ENCODE data around the gene RFC4. TPM values are rescaled to one million over a fixed set of nuclear protein-coding genes. Genes with fewer than 3 reads are reported as not detected.

Gene RFC4
- 42.9 to 64.4 TPM (median 46.3 TPM) in 5 replicates for total RNA-seq (2022; extraction: Qiagen RNA extraction)

GRCh38 chr3:186806089-186807055, at the start of gene RFC4:
Gene RFC4, minus strand, starts transcription at chr3:186806482. Its CDS starts 1,769 bp downstream, at chr3:186804713.

GRCh38 chr3:186842426-186843038, 36.2 kb upstream of the RFC4 start, which contains the start of gene ADIPOQ:
Gene ADIPOQ, plus strand, starts transcription at chr3:186842710. Its CDS starts 10,349 bp downstream, at chr3:186853059.

GRCh38 chr3:186783058-186783730, 23.1 kb downstream of the RFC4 start, which contains the start of gene EIF4A2:
Gene EIF4A2, plus strand, starts transcription at chr3:186783577. Its CDS starts 34 bp downstream, at chr3:186783611.

Other genes with a start within 250 kb of the RFC4 start
- gene TBCCD1, start 239.1 kb downstream of the RFC4 start, total RNA-seq (2022; extraction: Qiagen RNA extraction): 5.4 to 7.5 TPM (median 6.6 TPM) in 5 replicates
- 50.5 to 55.3 TPM (median 53.2 TPM) in 5 replicates for gene DNAJB11, start 235.8 kb downstream of the RFC4 start, total RNA-seq (2022; extraction: Qiagen RNA extraction)
- gene AHSG, start 193.4 kb downstream of the RFC4 start, total RNA-seq (2022; extraction: Qiagen RNA extraction): 0.08 to 0.11 TPM in 2 of 5 replicates, not detected in the others
- 0.10 to 0.35 TPM (median 0.23 TPM) in 5 replicates for gene FETUB, start 166.1 kb downstream of the RFC4 start, total RNA-seq (2022; extraction: Qiagen RNA extraction)
- not detected in 5 replicates for gene HRG, start 140.5 kb downstream of the RFC4 start, total RNA-seq (2022; extraction: Qiagen RNA extraction)
- gene KNG1, start 89.1 kb downstream of the RFC4 start, total RNA-seq (2022; extraction: Qiagen RNA extraction): not detected in 5 replicates
- gene EIF4A2, start 22.9 kb downstream of the RFC4 start, total RNA-seq (2022; extraction: Qiagen RNA extraction): 130 to 142 TPM (median 134 TPM) in 5 replicates
- not detected in 5 replicates for gene ADIPOQ, start 36.2 kb upstream of the RFC4 start, total RNA-seq (2022; extraction: Qiagen RNA extraction)
- 2.4 to 4.6 TPM (median 3.6 TPM) in 5 replicates for gene ST6GAL1, start 124.0 kb upstream of the RFC4 start, total RNA-seq (2022; extraction: Qiagen RNA extraction)

Data from A549 treated with Mapracorat at 1 μM for 4 hours (cell line).